SJSA1 (cell line): Measurements from ENCODE around the gene RASA4. TPM values are rescaled to one million over a fixed set of nuclear protein-coding genes. Genes with fewer than 3 reads are reported as not detected.
"Not testable (repeated sequence)": the region's sequence is repeated elsewhere in the genome, so short reads cannot be mapped to it uniquely, and the experiment has no call there.

Experiments used
- DNase-seq, 2 experiments: peaks; one replicate each; pipeline ENCODE4 v3.0.0-alpha.2; 2015 to 2020; ENCODE audit warnings: low spot score in 2 of 2, low read depth in 1 of 2
- H3K27ac ChIP-seq: fragments of 250-450 bp; sonication (Bioruptor Pico); 2 replicates; pipeline ENCODE4 v1.5.1; 2020; ENCODE audit warnings: mild to moderate bottlenecking, moderate library complexity
- H3K27me3 ChIP-seq: fragments of 250-450 bp; sonication (Bioruptor Pico); replicated peaks from 2 replicates; pipeline ENCODE4 v1.5.1; 2020; ENCODE audit warnings: mild to moderate bottlenecking, moderate library complexity
- H3K36me3 ChIP-seq: fragments of 250-450 bp; sonication (Bioruptor Pico); 2 replicates; pipeline ENCODE4 v1.5.1; 2020; ENCODE audit warnings: mild to moderate bottlenecking
- H3K4me1 ChIP-seq: fragments of 250-450 bp; sonication (Bioruptor Pico); replicated peaks from 2 replicates; pipeline ENCODE4 v1.6.1; 2021; ENCODE audit warnings: mild to moderate bottlenecking
- H3K4me3 ChIP-seq: fragments of 250-450 bp; sonication (Bioruptor Pico); 2 replicates; pipeline ENCODE4 v1.5.1; 2020; ENCODE audit warnings: mild to moderate bottlenecking
- H3K9me3 ChIP-seq: fragments of 250-450 bp; sonication (Bioruptor Pico); replicated peaks from 2 replicates; pipeline ENCODE4 v1.5.1; 2020; ENCODE audit warnings: mild to moderate bottlenecking
- total RNA-seq: library from RNA; depleted of rRNA; stranded (reverse); fragments of >200 nt; shearing (Covaris generic); gene quantifications from 2 replicates; pipeline ENCODE4 v1.2.3, GENCODE V29; 2014; rRNA removed

The RASA4 gene
- total RNA-seq, 1 experiment from 2014 or later: 19.4 TPM

DNA sequence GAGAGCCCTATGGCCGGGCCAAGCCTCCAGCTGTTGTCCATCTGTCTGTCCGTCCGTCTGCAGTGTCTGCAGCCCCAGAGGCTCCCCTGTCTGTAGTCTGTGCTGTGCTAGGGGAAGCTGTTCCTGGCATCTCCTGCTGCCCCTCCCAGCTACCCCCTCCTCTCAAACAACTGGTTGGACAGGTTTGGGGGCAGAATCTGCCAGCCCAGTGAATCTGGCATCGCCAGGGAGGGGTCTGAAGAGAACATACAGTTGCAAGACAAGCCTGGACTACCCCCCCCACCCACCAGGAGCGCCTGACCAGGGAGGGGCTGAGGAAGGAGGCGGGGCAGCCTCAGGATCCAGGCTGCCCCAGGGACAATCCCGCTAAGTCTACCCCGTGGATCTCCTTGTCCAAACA lies 73.0 kb downstream of the RASA4 start, which contains the start of gene UPK3BL2:
Gene UPK3BL2 (minus strand): TSS at position 101 of the 400 bp plus-strand sequence. CDS start 60 bp downstream, at position 41.
- H3K4me3 ChIP-seq, H3K9me3 ChIP-seq, H3K4me1 ChIP-seq, H3K27me3 ChIP-seq, DNase-seq, H3K27ac ChIP-seq, H3K36me3 ChIP-seq: not testable (repeated sequence)

DNA sequence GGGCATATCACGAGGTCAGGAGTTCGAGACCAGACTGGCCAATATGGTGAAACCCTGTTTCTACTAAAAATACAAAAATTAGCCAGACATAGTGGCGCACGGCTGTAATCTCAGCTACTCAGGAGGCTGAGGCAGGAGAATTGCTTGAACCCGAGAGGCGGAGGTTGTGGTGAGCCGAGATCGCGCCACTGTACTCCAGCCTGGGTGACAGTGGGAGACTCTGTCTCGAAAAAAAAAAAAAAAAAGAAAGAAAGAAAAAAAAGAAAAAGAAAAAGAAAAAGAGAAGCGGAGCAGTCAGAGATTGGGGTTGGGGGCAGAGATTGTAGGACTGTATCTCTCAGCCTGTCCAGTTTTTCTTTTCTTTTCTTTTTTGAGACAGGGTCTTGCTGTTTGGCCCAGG lies 73.8 kb downstream of the RASA4 start:
- peak in 1 of 2 experiments; percentile 30 for DNase-seq
- not testable (repeated sequence) for H3K9me3 ChIP-seq, H3K27ac ChIP-seq, H3K4me1 ChIP-seq, H3K27me3 ChIP-seq, H3K36me3 ChIP-seq, H3K4me3 ChIP-seq

DNA sequence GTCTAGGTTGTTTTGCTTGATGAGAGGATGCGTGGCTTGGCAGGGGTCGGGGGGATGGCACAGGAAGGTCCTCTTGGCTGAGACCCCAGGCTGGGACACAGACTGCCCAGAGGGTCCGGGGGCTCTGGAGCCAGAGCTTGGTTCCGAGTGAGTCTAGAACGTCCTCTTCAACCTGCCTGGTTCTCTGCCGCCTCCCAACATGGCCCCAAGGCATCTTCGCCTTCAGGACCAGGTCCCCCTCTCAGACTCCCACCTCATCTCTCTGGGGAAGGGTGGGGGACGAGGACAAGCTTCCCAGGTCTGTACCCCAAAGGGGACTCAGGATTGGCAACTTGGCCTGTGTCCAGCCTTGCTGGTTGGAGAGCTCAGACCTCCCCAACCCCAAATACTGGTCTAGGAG lies 74.5 kb downstream of the RASA4 start:
- not testable (repeated sequence) for H3K27ac ChIP-seq, H3K9me3 ChIP-seq, H3K27me3 ChIP-seq, H3K4me3 ChIP-seq, H3K36me3 ChIP-seq, H3K4me1 ChIP-seq
- peak in 1 of 2 experiments; percentile 33 for DNase-seq

DNA sequence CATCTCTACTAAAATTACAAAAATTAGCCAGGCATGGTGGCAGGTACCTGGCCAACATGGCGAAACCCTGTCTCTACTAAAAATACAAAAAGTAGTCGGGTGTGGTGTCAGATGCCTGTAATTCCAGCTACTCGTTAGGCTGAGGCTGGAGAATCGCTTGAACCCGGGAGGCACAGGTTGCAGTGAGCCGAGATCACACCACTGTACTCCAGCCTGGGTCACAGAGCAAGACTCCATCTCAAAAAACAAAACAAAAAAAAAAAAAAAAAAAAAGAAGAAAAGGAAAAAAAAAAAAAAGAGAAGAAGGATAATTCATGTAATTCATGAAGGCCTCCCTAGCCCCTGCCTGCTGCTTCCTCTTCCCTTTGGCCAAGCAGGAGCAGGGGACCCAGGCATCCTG lies 76.0 kb downstream of the RASA4 start:
- H3K27me3 ChIP-seq, H3K4me1 ChIP-seq, H3K4me3 ChIP-seq, H3K36me3 ChIP-seq, H3K9me3 ChIP-seq, H3K27ac ChIP-seq: not testable (repeated sequence)
- peak in 1 of 2 experiments; percentile 16 for DNase-seq

DNA sequence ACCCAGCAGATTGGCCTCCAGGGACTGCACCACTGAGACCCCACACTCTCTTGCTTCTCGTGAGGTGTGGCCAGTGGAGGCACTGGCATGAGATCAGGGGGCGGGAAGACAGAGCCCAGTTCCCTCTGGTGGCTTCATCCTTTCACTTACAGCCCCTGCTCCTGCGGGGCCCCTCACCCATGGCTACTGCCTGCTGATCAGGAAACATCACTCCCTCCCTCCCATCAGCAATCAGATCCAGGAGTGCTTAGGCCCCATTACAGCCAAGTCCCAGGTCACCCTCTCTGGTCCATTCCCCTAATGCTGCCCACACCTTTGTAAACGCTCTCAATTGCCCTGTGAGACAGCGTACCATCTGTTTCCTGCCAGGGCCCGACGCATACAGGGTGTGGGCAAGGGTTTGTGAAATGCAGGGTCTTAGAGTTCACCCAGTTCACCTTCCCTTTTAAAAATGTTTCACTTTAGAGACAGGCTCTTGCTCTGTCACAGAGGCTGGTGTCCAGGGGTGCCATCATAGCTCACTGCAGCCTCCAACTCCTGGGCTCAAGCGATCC lies 81.4 kb downstream of the RASA4 start:
- H3K4me1 ChIP-seq, H3K27me3 ChIP-seq, H3K4me3 ChIP-seq, H3K9me3 ChIP-seq, H3K27ac ChIP-seq, H3K36me3 ChIP-seq: not testable (repeated sequence)
- DNase-seq: peak; percentile 0 to 14

DNA sequence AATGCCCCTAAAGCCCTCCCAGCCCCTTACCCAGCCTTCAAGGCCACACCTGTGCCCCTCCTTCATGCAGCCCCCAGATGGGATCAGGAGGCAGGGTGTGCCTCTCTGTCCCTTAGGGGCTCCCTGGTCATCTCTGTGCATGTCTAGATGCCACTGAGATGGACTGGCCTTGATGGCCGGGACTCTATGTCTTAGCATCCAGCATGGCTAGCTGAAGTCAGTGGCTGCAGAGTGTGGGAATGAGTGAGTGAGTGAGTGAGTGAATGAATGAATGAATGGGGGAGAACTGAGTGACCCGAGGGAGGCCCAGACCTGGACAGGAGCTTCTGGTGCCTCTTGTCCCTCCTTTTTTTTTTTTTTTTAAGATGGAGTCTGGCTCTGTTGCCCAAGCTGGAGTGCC lies 84.4 kb downstream of the RASA4 start:
- H3K36me3 ChIP-seq, H3K27me3 ChIP-seq, H3K4me1 ChIP-seq, DNase-seq, H3K9me3 ChIP-seq, H3K4me3 ChIP-seq, H3K27ac ChIP-seq: not testable (repeated sequence)

DNA sequence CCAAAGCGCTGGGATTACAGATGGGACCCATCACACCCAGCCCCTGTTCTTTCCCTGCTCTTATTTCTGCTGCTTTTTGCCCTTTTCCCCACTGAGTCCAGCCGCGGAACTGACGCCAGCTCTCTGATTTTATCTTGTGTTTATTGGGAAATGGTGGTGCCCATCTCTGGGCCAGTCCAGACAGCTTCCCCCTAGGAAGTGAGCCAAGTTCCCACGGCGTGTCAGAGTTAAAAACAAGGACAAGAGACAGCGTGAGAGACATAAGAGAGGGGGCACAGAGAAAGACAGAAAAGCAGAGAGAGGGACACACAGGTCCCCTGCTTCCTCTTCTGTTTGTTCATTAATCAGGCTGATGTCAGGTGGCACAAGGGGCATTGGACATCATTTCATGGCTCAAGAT lies 85.0 kb downstream of the RASA4 start:
- H3K27me3 ChIP-seq, H3K27ac ChIP-seq, H3K4me3 ChIP-seq, H3K9me3 ChIP-seq, H3K4me1 ChIP-seq, H3K36me3 ChIP-seq: not testable (repeated sequence)
- peak in 1 of 2 experiments; percentile 36 for DNase-seq

DNA sequence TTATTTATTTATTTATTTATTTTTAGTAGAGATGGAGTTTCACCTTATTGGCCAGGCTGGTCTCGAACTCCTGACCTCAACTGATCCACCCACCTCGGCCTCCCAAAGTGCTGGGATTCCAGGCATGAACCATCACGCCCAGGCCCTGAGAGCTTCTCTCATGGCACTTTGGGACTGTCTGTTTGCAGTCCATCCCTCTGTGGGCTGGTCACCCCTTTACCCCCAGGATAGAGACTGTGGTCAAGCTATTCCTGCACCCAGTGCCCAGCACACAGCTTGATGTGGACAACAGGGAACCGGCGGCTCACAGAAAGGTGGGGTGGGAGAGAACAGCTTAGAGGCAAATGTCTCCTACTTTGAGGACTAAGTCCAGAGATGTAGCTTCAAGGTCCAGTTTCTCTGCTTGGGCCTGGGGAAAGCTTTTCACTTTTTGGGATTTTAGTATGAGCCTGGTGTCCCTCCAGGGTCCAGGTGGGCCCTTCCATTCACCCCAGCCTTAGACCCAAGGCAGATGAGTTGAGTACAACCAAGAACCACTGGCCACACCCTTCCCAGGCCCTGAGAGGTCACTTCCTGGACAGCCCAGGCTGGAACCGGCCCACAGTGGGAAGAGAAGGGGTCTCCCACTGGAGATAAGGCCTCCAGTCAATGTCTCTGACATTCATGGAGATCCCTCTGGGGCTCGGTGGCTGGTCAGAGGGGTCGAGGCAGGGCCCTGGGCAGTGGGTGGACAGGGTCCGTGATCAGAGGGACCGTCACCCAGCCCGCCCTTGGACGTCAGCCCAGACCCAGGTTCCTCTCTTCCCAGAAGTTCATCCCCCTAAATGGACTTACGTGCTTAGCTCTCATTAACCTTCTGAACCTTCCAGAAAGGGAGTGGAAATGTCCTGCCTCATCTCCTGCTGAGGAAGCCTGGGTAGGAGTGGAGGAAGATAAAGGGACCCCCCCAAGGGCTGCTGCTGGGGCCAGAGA lies 88.4 kb downstream of the RASA4 start:
- not testable (repeated sequence) for H3K4me1 ChIP-seq, H3K27me3 ChIP-seq, H3K27ac ChIP-seq, H3K4me3 ChIP-seq, H3K36me3 ChIP-seq, H3K9me3 ChIP-seq
- DNase-seq: peak in 1 of 2 experiments; percentile 38

DNA sequence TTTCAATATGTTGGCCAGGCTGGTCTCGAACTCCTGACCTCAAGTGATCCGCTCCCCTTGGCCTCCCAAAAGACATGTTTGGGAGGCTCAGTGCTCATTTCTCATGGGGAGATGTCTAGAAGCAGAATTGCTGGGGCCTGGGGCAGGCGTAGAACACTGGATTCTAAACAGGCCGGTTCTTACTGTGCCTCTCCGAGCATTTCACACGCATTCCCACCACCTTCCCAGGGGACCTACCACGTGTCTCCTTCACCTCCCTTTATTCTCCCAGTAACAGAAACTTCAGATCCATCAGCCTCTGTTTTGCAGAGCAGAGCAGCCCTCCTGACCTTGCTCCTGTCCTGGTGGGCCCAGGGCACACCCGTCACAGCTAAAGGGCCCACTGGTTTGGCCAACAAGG lies 89.4 kb downstream of the RASA4 start:
- H3K4me1 ChIP-seq, H3K36me3 ChIP-seq, H3K4me3 ChIP-seq, DNase-seq, H3K9me3 ChIP-seq, H3K27ac ChIP-seq, H3K27me3 ChIP-seq: not testable (repeated sequence)

DNA sequence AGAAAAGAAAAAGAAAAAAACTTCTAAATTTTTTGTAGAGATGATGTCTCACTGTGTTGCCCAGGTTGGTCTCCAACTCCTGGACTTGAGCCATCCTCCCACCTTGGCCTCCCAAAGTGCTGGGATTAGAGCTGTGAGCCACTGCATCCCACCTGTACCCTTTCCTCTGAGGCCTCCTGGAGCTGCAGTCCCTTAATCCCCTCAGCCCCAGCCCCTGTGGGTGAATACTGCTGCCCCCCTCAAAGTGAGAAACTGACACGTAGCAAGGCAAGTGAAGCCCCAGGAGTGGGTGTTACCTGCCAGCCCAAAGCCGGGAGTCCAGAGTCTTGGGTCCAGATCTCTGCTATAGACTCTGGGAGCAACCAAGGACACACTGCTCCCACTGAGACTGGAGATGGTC lies 91.8 kb downstream of the RASA4 start:
- not testable (repeated sequence) for H3K4me3 ChIP-seq, H3K4me1 ChIP-seq, H3K27ac ChIP-seq, H3K36me3 ChIP-seq, H3K27me3 ChIP-seq, H3K9me3 ChIP-seq
- DNase-seq: peak in 1 of 2 experiments; percentile 52

Other genes with a start within 250 kb of the RASA4 start
- 29.6 and 30.7 TPM in 2 replicates for gene PRKRIP1, start 220.4 kb downstream of the RASA4 start, total RNA-seq
- gene ORAI2, start 183.2 kb downstream of the RASA4 start, total RNA-seq: 18.3 and 27.0 TPM in 2 replicates
- gene ALKBH4, start 151.9 kb downstream of the RASA4 start, total RNA-seq: 26.4 and 27.4 TPM in 2 replicates
- gene LRWD1, start 151.8 kb downstream of the RASA4 start, total RNA-seq: 43.3 and 66.3 TPM in 2 replicates
- gene POLR2J, start 137.8 kb downstream of the RASA4 start, total RNA-seq: 17.8 and 44.1 TPM in 2 replicates
- 4.0 and 9.5 TPM in 2 replicates for gene RASA4B, start 99.0 kb downstream of the RASA4 start, total RNA-seq
- gene UPK3BL2, start 73.1 kb downstream of the RASA4 start, total RNA-seq: 0.24 and 1.6 TPM in 2 replicates
- not detected in 2 replicates for gene SPDYE2, start 65.5 kb downstream of the RASA4 start, total RNA-seq
- gene POLR2J3, start 44.2 kb downstream of the RASA4 start, total RNA-seq: 15.7 and 21.3 TPM in 2 replicates
- gene UPK3BL1, start 26.0 kb upstream of the RASA4 start, total RNA-seq: 20.9 and 21.2 TPM in 2 replicates
- gene SPDYE2B, start 33.6 kb upstream of the RASA4 start, total RNA-seq: not detected in 2 replicates
- gene POLR2J2, start 54.9 kb upstream of the RASA4 start, total RNA-seq: 1.3 and 1.4 TPM in 2 replicates
- 6.9 and 10.1 TPM in 2 replicates for gene FAM185A, start 132.2 kb upstream of the RASA4 start, total RNA-seq